ENCODE data around the gene SETD6. TPM values are rescaled to one million over a fixed set of nuclear protein-coding genes. Genes with fewer than 3 reads are reported as not detected.

The SETD6 gene
- polyA plus RNA-seq, 2 of the 4 experiments (the other 2 are of a cell fraction) = 19.2 to 27.5 TPM

DNA sequence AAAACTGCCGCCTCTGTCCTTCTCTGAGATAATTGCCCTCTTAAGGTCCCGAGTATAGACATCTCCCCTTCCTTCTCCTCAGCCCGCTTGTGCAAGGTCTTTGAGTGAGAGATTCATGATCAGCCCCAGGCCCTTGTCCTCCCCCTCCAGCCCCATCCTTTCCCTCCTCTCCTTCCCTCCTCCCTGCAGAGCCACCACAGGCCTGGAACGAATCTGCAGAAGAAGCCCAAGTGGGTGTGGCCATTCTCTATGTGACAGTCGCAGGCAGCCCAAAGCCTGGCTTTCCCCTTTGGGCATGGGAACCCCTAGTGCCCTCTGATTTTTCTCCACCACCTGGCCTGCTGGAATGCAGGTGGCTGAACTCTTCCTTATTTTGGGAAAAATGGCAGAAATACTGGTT, 22.6 kb upstream of the SETD6 start:
- FAIRE-seq = no peak
- WGBS (ENCODE audit: missing lambda C conversion rate) = 62% methylated on average over 5 of the region's 5 CpGs
- no peak overlapping the region for H3K4me3 ChIP-seq

DNA sequence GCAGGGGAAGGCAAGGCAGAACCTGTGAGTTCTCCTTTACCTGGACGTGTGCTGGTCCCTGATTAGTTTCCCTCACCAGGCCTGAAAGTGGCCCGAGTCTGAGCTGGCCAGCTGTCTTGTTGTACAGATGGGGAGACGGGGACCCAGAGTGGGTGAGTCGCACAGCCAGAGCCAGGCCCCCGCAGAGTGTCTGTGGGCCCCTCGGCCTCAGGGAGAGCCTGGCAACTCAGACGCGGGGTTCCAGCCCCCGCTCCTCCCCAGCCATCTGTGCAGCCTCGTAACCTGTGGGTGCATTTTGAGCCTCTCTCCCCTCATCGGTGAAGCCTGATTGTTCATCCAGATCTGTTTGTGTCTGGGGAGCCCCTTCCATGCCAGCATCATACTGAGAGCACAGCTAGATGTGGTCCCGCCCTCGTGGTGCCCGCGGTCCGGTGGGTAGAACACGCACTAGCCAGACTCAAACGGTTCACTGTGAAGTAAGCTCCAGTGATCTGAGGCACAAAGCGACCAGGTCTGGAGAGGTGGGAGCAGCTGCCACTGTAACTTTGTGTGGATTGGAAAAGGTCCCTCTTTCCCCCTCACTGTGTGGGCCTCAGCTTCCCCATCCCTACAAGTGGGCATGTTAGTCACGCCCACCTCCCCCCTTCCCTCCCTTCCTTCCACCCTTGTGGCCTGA, 21.4 kb upstream of the SETD6 start:
- no peak for FAIRE-seq
- CTCF ChIA-PET = interaction anchor here (1.2 to 23.4 kb wide), 9 partner anchors 7 to 263 kb away, joined by 3 to 721 read pairs (median 9); partner anchors contain the start of gene SETD6
- POLR2A ChIA-PET = no interaction called here
- no peak for TF ChIP-seq FOXS1 (CRISPR knock-in tag; IDR thresholded peaks at IDR 0.05)
- TF ChIP-seq, protein P1, sequence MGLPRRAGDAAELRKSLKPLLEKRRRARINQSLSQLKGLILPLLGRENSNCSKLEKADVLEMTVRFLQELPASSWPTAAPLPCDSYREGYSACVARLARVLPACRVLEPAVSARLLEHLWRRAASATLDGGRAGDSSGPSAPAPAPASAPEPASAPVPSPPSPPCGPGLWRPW (IDR thresholded peaks at IDR 0.05) = no peak
- no peak for TF ChIP-seq KDM1A (IDR thresholded peaks at IDR 0.05; ENCODE audit: low read depth)
- no peak for TF ChIP-seq HOXB5 (CRISPR knock-in tag; IDR thresholded peaks at IDR 0.05)
- TF ChIP-seq, protein P2, sequence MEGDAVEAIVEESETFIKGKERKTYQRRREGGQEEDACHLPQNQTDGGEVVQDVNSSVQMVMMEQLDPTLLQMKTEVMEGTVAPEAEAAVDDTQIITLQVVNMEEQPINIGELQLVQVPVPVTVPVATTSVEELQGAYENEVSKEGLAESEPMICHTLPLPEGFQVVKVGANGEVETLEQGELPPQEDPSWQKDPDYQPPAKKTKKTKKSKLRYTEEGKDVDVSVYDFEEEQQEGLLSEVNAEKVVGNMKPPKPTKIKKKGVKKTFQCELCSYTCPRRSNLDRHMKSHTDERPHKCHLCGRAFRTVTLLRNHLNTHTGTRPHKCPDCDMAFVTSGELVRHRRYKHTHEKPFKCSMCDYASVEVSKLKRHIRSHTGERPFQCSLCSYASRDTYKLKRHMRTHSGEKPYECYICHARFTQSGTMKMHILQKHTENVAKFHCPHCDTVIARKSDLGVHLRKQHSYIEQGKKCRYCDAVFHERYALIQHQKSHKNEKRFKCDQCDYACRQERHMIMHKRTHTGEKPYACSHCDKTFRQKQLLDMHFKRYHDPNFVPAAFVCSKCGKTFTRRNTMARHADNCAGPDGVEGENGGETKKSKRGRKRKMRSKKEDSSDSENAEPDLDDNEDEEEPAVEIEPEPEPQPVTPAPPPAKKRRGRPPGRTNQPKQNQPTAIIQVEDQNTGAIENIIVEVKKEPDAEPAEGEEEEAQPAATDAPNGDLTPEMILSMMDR (IDR thresholded peaks at IDR 0.05) = no peak
- TF ChIP-seq, protein P3, sequence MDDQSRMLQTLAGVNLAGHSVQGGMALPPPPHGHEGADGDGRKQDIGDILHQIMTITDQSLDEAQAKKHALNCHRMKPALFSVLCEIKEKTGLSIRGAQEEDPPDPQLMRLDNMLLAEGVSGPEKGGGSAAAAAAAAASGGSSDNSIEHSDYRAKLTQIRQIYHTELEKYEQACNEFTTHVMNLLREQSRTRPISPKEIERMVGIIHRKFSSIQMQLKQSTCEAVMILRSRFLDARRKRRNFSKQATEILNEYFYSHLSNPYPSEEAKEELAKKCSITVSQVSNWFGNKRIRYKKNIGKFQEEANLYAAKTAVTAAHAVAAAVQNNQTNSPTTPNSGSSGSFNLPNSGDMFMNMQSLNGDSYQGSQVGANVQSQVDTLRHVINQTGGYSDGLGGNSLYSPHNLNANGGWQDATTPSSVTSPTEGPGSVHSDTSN (IDR thresholded peaks at IDR 0.05) = no peak
- no peak for TF ChIP-seq KDM5A (IDR thresholded peaks at IDR 0.05)
- no peak for TF ChIP-seq CHD4 (IDR thresholded peaks at IDR 0.05; ENCODE audit: borderline replicate concordance)
- TF ChIP-seq, protein P4, sequence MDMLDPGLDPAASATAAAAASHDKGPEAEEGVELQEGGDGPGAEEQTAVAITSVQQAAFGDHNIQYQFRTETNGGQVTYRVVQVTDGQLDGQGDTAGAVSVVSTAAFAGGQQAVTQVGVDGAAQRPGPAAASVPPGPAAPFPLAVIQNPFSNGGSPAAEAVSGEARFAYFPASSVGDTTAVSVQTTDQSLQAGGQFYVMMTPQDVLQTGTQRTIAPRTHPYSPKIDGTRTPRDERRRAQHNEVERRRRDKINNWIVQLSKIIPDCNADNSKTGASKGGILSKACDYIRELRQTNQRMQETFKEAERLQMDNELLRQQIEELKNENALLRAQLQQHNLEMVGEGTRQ (IDR thresholded peaks at IDR 0.05) = no peak
- TF ChIP-seq ZNF302 (CRISPR knock-in tag; IDR thresholded peaks at IDR 0.05) = no peak
- no peak for TF ChIP-seq MAFK (IDR thresholded peaks at IDR 0.05; ENCODE audit: partially characterized antibody)
- TF ChIP-seq RCOR1 (IDR thresholded peaks at IDR 0.05; ENCODE audit: low read depth, low read length) = no peak
- TF ChIP-seq NR3C1 (IDR thresholded peaks at IDR 0.05) = no peak
- TF ChIP-seq EHMT2 (IDR thresholded peaks at IDR 0.05; ENCODE audit: low read depth) = no peak
- TF ChIP-seq, protein P5, sequence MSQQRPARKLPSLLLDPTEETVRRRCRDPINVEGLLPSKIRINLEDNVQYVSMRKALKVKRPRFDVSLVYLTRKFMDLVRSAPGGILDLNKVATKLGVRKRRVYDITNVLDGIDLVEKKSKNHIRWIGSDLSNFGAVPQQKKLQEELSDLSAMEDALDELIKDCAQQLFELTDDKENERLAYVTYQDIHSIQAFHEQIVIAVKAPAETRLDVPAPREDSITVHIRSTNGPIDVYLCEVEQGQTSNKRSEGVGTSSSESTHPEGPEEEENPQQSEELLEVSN (IDR thresholded peaks at IDR 0.05; ENCODE audit: borderline replicate concordance, low read depth) = no peak

More for the DNA sequence above, 22.6 kb upstream of the SETD6 start:
- no peaks in the 10 kb centered on the region for H3K9me3 ChIP-seq
- H3K4me2 ChIP-seq = no peak overlapping the region
- POLR2A ChIA-PET = no interaction called here
- TF ChIP-seq NPAS2 (CRISPR knock-in tag; IDR thresholded peaks at IDR 0.05; ENCODE audit: borderline replicate concordance) (no peak), MAFK (IDR thresholded peaks at IDR 0.05; ENCODE audit: partially characterized antibody) (no peak), JUNB (IDR thresholded peaks at IDR 0.05) (no peak), CBX8 (IDR thresholded peaks at IDR 0.05) (no peak), ZFP36 (IDR thresholded peaks at IDR 0.05; ENCODE audit: borderline replicate concordance, partially characterized antibody) (no peak), NR3C1 (IDR thresholded peaks at IDR 0.05) (no peak), TFCP2L1 (CRISPR knock-in tag; IDR thresholded peaks at IDR 0.05) (no peak), MYC (IDR thresholded peaks at IDR 0.05; ENCODE audit: borderline replicate concordance, low read length) (no peak), RCOR1 (IDR thresholded peaks at IDR 0.05; ENCODE audit: low read depth, low read length) (no peak), EHF (CRISPR knock-in tag; IDR thresholded peaks at IDR 0.05) (no peak), KDM5A (IDR thresholded peaks at IDR 0.05) (no peak), EHMT2 (IDR thresholded peaks at IDR 0.05; ENCODE audit: low read depth) (no peak), RFX5 (IDR thresholded peaks at IDR 0.05) (no peak), ZNF302 (CRISPR knock-in tag; IDR thresholded peaks at IDR 0.05) (no peak), CHD2 (IDR thresholded peaks at IDR 0.05; ENCODE audit: low read length, partially characterized antibody) (no peak), HOXB5 (CRISPR knock-in tag; IDR thresholded peaks at IDR 0.05) (no peak), FOSL2 (IDR thresholded peaks at IDR 0.05) (no peak), FOSL2 (CRISPR knock-in tag; IDR thresholded peaks at IDR 0.05) (no peak)
- TF ChIP-seq, protein P1 (IDR thresholded peaks at IDR 0.05) = no peak
- TF ChIP-seq, protein P6, sequence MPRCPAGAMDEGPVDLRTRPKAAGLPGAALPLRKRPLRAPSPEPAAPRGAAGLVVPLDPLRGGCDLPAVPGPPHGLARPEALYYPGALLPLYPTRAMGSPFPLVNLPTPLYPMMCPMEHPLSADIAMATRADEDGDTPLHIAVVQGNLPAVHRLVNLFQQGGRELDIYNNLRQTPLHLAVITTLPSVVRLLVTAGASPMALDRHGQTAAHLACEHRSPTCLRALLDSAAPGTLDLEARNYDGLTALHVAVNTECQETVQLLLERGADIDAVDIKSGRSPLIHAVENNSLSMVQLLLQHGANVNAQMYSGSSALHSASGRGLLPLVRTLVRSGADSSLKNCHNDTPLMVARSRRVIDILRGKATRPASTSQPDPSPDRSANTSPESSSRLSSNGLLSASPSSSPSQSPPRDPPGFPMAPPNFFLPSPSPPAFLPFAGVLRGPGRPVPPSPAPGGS (IDR thresholded peaks at IDR 0.05) = no peak
- TF ChIP-seq, protein P7, sequence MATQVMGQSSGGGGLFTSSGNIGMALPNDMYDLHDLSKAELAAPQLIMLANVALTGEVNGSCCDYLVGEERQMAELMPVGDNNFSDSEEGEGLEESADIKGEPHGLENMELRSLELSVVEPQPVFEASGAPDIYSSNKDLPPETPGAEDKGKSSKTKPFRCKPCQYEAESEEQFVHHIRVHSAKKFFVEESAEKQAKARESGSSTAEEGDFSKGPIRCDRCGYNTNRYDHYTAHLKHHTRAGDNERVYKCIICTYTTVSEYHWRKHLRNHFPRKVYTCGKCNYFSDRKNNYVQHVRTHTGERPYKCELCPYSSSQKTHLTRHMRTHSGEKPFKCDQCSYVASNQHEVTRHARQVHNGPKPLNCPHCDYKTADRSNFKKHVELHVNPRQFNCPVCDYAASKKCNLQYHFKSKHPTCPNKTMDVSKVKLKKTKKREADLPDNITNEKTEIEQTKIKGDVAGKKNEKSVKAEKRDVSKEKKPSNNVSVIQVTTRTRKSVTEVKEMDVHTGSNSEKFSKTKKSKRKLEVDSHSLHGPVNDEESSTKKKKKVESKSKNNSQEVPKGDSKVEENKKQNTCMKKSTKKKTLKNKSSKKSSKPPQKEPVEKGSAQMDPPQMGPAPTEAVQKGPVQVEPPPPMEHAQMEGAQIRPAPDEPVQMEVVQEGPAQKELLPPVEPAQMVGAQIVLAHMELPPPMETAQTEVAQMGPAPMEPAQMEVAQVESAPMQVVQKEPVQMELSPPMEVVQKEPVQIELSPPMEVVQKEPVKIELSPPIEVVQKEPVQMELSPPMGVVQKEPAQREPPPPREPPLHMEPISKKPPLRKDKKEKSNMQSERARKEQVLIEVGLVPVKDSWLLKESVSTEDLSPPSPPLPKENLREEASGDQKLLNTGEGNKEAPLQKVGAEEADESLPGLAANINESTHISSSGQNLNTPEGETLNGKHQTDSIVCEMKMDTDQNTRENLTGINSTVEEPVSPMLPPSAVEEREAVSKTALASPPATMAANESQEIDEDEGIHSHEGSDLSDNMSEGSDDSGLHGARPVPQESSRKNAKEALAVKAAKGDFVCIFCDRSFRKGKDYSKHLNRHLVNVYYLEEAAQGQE (IDR thresholded peaks at IDR 0.05) = no peak
- H3K4me1 ChIP-seq = 0 out of 3 replicates have a peak, but pooled peaks cover 2% of the 10 kb centered on the region
- CTCF ChIA-PET = interaction anchor here (0.9 to 23.4 kb wide), 4 partner anchors 19 to 264 kb away, joined by 3 to 721 read pairs (median 40); partner anchors contain the start of gene SETD6
- DNase-seq (ENCODE audit: low read depth in 1 of 2, low spot score in 1 of 2) (no peak), ATAC-seq (no peak)
- no peak overlapping the region for H3K27ac ChIP-seq

More for the DNA sequence above, 21.4 kb upstream of the SETD6 start:
- ATAC-seq (no peak), DNase-seq (ENCODE audit: low read depth in 1 of 2, low spot score in 1 of 2) (no peak)
- Histone ChIP-seq H3K4me3 (no peak overlapping the region), H3K27ac (no peak overlapping the region), H3K4me1 (no peaks in the 10 kb centered on the region), H3K4me2 (no peak overlapping the region), H3K9me3 (no peaks in the 10 kb centered on the region)
- WGBS (ENCODE audit: missing lambda C conversion rate) = 76% methylated on average over 13 of the region's 20 CpGs

All from A549 (cell line).